ENCODE measurements around the gene GBP4. TPM values are rescaled to one million over a fixed set of nuclear protein-coding genes. Genes with fewer than 3 reads are reported as not detected.

The GBP4 gene
- total and polyA plus RNA-seq, 9 of the 15 experiments (the other 6 are each of a cell fraction or from before 2014, with no cell fraction given) = 0.04 to 0.40 (median 0.11) TPM

DNA sequence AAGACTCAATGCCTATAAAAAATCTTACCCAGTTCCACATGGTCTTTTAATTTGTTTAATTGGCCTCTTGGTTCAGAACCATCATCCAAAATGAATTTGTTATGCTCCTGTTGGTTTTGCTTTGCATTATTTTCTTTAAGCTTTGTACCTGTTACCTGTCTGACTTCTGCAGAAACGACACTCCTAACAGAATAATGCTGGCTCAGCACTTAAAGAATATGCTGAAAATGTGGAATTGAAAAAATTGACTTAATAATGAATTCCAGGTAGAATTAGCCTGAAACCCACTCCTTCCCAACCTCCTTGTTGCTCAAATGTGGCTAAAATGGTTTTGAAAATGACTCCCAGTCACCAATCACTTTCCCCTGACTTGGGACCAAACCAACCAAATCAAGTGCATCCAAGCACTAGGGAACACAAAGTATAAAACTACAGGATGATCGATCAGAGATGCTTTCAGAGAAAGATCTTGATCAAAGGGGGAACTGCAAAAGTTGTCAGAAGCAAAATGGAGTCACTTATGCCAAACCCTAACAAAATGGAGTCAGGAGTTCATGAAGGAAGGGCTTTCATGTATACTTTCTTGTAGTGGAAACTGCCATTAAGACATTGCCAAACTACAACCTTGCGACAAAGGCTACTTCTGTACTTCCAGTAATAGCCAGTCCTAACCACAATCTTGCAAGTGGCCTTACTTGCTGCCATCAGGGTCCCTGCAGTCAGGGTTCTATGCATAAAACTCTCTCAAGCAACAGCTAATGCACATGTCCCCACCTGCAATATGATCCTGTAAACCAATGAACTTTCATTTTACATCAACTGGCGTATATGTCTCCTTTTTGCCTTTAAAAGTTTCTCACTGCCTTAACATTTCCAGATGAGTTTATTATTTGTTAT lies 28.3 kb downstream of the GBP4 start (continued):
- TF ChIP-seq RREB1 (CRISPR knock-in tag; IDR thresholded peaks at IDR 0.05) (peak; percentile 85; the same call in 1 of the 2 replicates), ZNF239 (CRISPR knock-in tag; IDR thresholded peaks at IDR 0.05) (peak; percentile 84), ZNF76 (CRISPR knock-in tag; IDR thresholded peaks at IDR 0.05; ENCODE audit: borderline replicate concordance) (0 out of 2 replicates have a peak, but pooled peaks have one; percentile 85), ETV6 (IDR thresholded peaks at IDR 0.05; ENCODE audit: borderline replicate concordance in 1 of 2, low read depth in 2 of 2, low read length in 1 of 2) (no peak), ETV6 (CRISPR knock-in tag; IDR thresholded peaks at IDR 0.05; ENCODE audit: borderline replicate concordance) (no peak), POLR2G (IDR thresholded peaks at IDR 0.05; ENCODE audit: low read depth, low read length) (no peak), ZBTB17 (CRISPR knock-in tag; IDR thresholded peaks at IDR 0.05) (peak; percentile 95), GABPA (tag; conservative IDR thresholded peaks at IDR 0.05; ENCODE audit: low read depth) (peak; percentile 50; the same call in 1 of the 2 replicates), ZNF253 (CRISPR knock-in tag; conservative IDR thresholded peaks at IDR 0.05) (no peak), SREBF1 (IDR thresholded peaks at IDR 0.05; ENCODE audit: borderline replicate concordance, low read depth, low read length) (no peak), ZNF644 (tag; IDR thresholded peaks at IDR 0.05; ENCODE audit: low read depth) (peak; percentile 82; the same call in 1 of the 2 replicates), IRF9 (tag; IDR thresholded peaks at IDR 0.05) (peak; percentile 91), TAF7 (tag; IDR thresholded peaks at IDR 0.05) (peak; percentile 68), FOXJ2 (tag; IDR thresholded peaks at IDR 0.05) (no peak), ZNF165 (CRISPR knock-in tag; IDR thresholded peaks at IDR 0.05; ENCODE audit: borderline replicate concordance) (peak; percentile 37; the same call in 1 of the 2 replicates), LCOR (CRISPR knock-in tag; IDR thresholded peaks at IDR 0.05) (no peak), FOXM1 (IDR thresholded peaks at IDR 0.05; ENCODE audit: low read depth) (no peak), FOXM1 (CRISPR knock-in tag; IDR thresholded peaks at IDR 0.05; ENCODE audit: low read depth) (no peak), ZNF134 (CRISPR knock-in tag; conservative IDR thresholded peaks at IDR 0.05) (0 out of 2 replicates have a peak, but pooled peaks have one; percentile 46)
- TF ChIP-seq, protein P1, sequence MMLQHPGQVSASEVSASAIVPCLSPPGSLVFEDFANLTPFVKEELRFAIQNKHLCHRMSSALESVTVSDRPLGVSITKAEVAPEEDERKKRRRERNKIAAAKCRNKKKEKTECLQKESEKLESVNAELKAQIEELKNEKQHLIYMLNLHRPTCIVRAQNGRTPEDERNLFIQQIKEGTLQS (IDR thresholded peaks at IDR 0.05) = no peak
- TF ChIP-seq, protein P1 (CRISPR knock-in tag; conservative IDR thresholded peaks at IDR 0.05) = no peak

Data from K562 (cell line).